Tibial nerve (tissue), 4 donors: ENCODE data around the gene B3GAT3. TPM values are rescaled to one million over a fixed set of nuclear protein-coding genes. Genes with fewer than 3 reads are reported as not detected.

Experiments used
- DNase-seq, 2 donors: peaks; one replicate each; pipeline ENCODE4 v3.0.0-alpha.2; 2019; ENCODE audit warnings: low spot score in 2 of 2
- H3K27ac ChIP-seq, 4 donors: fragments of 200-600 bp; sonication (generic) in 3 of 4; one replicate each; pipeline ENCODE4 v1.5.1; 2017 to 2019; ENCODE audit warnings: mild to moderate bottlenecking in 1 of 4
- H3K27me3 ChIP-seq, 2 donors: fragments of 200-600 bp; sonication (generic) in 1 of 2; one replicate each; pipeline versions ENCODE4 v1.5.1 to v1.6.0; 2017 to 2019
- H3K36me3 ChIP-seq, 3 donors: fragments of 200-600 bp; sonication (generic); one replicate each; pipeline ENCODE4 v1.5.1; 2018 to 2019
- H3K4me1 ChIP-seq, 4 donors: fragments of 200-600 bp; sonication (generic) in 3 of 4; one replicate each; pipeline ENCODE4 v1.5.1; 2017 to 2019
- H3K4me3 ChIP-seq, 4 donors: fragments of 200-600 bp; sonication (generic) in 3 of 4; one replicate each; pipeline ENCODE4 v1.5.1; 2017 to 2019; ENCODE audit warnings: mild to moderate bottlenecking in 1 of 4, moderate library complexity in 1 of 4
- H3K9me3 ChIP-seq, 4 donors: fragments of 200-600 bp; sonication (generic) in 3 of 4; one replicate each; pipeline ENCODE4 v1.5.1; 2017 to 2019
- EP300 ChIP-seq, 2 donors: sonication (generic); formaldehyde crosslinking; IDR thresholded peaks; one replicate each; pipeline ENCODE4 v1.6.1; 2017; ENCODE audit warnings: antibody characterized with exemption in 2 of 2, mild to moderate bottlenecking in 1 of 2
- POLR2A ChIP-seq, 2 donors: fragments of 450-650 bp; IDR thresholded peaks; one replicate each; pipeline ENCODE4 v1.6.1; 2017; ENCODE audit warnings: antibody characterized with exemption in 2 of 2, mild to moderate bottlenecking in 2 of 2, moderate library complexity in 2 of 2
- WGBS, 2 donors: methylation state at CpG; one replicate each; pipeline ENCODE4 v1.1.5; 2018; 5-methylcytosine and 5-hydroxymethylcytosine counted together
- total RNA-seq, 4 donors: library from RNA; depleted of rRNA; stranded (reverse); fragments of >200 nt; gene quantifications; one replicate each; pipeline ENCODE4 v1.1.0, GENCODE V29; 2016
- TF ChIP-seq, protein P1 (sequence below), 5 experiments: fragments of 200-600 bp in 3 of 5; fragments of 450-650 bp in 2 of 5; sonication (generic) in 3 of 5; IDR thresholded peaks; one replicate each; pipeline ENCODE4 v1.5.1; 2016 to 2019; ENCODE audit warnings: antibody characterized with exemption in 5 of 5, mild to moderate bottlenecking in 3 of 5, moderate library complexity in 2 of 5

B3GAT3 gene
- total RNA-seq, 4 donors from 2014 or later = 35.4 to 60.3 (median 50.7) TPM

DNA sequence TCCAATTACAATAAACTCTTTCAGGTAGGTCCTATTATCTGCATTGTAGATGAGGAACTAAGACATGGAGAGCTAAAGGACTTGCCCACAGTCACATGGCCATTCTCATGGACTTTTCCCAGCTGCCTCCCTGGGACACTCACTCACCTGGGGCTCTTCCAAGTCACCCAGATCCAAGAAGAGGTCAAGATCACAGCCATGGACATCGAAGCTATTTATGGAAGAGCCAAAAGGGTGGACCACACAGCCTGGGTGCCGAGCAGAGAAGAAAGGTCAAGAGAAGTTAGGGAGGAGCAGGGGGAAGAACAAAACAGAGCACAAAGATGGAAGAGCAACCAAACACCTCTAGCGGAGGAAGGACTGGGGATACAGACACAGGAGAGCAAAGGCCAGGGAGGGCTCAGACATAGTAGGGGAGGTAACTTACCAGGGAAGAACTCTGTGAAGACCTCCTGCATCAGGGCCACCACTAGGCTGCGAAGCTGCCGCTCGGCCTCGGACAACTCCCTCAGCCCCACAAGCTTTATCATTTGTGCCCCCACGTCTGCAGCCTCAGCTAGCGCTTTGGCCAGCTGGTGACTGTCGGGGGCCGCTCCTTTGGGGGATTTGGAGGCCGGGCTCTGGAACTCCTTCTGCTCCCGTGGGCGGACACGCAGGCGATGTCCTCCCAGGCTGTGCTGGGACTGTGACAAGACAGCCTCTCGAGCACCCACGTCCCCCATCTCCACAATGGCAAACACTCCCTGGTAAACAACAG is 40.6 kb downstream of the B3GAT3 start:
- no peak overlapping the region for H3K4me3 ChIP-seq
- no peaks in the 10 kb centered on the region for H3K27me3 ChIP-seq
- TF ChIP-seq EP300 (IDR thresholded peaks at IDR 0.05) (no peak), POLR2A (IDR thresholded peaks at IDR 0.05) (no peak)
- TF ChIP-seq, protein P1, sequence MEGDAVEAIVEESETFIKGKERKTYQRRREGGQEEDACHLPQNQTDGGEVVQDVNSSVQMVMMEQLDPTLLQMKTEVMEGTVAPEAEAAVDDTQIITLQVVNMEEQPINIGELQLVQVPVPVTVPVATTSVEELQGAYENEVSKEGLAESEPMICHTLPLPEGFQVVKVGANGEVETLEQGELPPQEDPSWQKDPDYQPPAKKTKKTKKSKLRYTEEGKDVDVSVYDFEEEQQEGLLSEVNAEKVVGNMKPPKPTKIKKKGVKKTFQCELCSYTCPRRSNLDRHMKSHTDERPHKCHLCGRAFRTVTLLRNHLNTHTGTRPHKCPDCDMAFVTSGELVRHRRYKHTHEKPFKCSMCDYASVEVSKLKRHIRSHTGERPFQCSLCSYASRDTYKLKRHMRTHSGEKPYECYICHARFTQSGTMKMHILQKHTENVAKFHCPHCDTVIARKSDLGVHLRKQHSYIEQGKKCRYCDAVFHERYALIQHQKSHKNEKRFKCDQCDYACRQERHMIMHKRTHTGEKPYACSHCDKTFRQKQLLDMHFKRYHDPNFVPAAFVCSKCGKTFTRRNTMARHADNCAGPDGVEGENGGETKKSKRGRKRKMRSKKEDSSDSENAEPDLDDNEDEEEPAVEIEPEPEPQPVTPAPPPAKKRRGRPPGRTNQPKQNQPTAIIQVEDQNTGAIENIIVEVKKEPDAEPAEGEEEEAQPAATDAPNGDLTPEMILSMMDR (IDR thresholded peaks at IDR 0.05) = no peak
- H3K9me3 ChIP-seq = no peaks in the 10 kb centered on the region
- no peak for DNase-seq
- H3K4me1 ChIP-seq = peaks cover 0 to 12% (median 0%) of the 10 kb centered on the region in 4 donors
- no peak overlapping the region for H3K27ac ChIP-seq
- H3K36me3 ChIP-seq = peaks cover 0 to 97% (median 5%) of the 10 kb centered on the region in 3 donors
- WGBS, 2 donors = 81 to 86% methylated on average over 17 to 18 of the region's 18 CpGs

GRCh38 chr11:62579252-62579651 is 42.5 kb downstream of the B3GAT3 start:
- 88 to 92% methylated on average over 2 of the region's 2 CpGs for WGBS, 2 donors
- no peak for TF ChIP-seq EP300 (IDR thresholded peaks at IDR 0.05)
- TF ChIP-seq POLR2A (IDR thresholded peaks at IDR 0.05) = no peak
- TF ChIP-seq, protein P1 (IDR thresholded peaks at IDR 0.05) = no peak
- no peak overlapping the region for H3K4me3 ChIP-seq
- H3K36me3 ChIP-seq = peaks cover 0 to 89% (median 5%) of the 10 kb centered on the region in 3 donors
- no peak overlapping the region for H3K27ac ChIP-seq
- H3K4me1 ChIP-seq = peaks cover 0 to 29% (median 12%) of the 10 kb centered on the region in 4 donors
- no peak for DNase-seq
- H3K9me3 ChIP-seq = no peaks in the 10 kb centered on the region
- H3K27me3 ChIP-seq = no peaks in the 10 kb centered on the region

DNA sequence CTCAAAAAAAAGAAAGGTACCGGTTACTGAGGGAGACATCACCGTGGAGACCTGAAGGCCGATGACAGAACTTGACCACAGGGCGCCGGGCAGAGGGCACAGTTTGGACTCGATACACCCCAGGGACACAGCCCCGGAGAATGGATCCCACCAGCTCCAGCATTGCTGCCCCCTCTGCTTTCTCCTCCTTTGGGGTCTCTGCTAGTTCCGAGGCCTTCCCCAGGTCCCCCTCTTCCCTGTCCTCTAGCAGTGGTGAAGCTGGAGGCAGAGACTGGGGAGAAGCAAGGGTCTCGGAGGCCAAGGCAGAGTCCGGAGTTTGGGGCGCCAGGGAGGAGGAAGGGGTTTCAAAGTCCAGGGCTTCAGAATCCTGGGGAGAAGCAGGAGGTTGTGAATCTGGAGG is 43.2 kb downstream of the B3GAT3 start:
- WGBS, 2 donors = 92 to 93% methylated on average over 11 of the region's 11 CpGs
- Histone ChIP-seq H3K27me3 (no peaks in the 10 kb centered on the region), H3K9me3 (no peaks in the 10 kb centered on the region), H3K4me1 (peaks cover 0 to 29% (median 12%) of the 10 kb centered on the region in 4 donors), H3K4me3 (no peak overlapping the region), H3K36me3 (peaks cover 0 to 82% (median 5%) of the 10 kb centered on the region in 3 donors), H3K27ac (no peak overlapping the region)
- DNase-seq = no peak
- TF ChIP-seq, protein P1 (IDR thresholded peaks at IDR 0.05) = no peak
- TF ChIP-seq EP300 (IDR thresholded peaks at IDR 0.05) = no peak
- no peak for TF ChIP-seq POLR2A (IDR thresholded peaks at IDR 0.05)

DNA sequence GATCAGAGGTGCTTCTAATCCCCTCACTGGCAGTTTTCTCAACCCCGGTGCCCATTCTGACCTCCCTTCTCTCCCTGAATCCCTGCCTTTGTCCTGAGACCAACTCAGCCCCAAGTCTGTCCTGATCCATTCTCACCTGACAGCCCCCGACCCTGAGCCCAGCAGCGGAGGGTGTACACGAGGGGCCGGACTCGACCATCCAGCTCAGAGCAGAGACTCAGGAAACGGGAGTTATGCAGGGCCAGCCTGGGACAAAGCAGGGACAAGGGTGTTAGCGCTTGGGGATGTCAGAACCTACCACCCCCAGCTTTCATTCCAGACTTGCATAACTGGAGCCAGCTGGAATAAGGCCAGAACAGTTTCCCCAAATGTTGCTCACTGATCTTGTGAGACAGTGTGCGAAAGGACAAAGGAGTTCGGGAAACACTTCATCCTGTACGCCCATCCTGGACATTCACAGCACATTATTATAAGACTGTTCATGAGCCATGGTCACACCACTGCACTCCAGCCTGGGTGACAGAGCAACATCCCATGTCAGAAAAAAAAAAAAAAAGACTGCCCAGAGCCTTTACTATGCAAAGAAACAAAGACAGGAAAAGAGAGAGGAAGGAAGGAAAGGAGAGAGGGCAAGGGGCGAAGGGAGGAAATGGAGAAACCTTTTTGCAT is 44.6 kb downstream of the B3GAT3 start:
- peaks cover 0 to 72% (median 5%) of the 10 kb centered on the region in 3 donors for H3K36me3 ChIP-seq
- 57 to 62% methylated on average over 12 of the region's 12 CpGs for WGBS, 2 donors
- peaks cover 0 to 37% (median 20%) of the 10 kb centered on the region in 4 donors for H3K4me1 ChIP-seq
- H3K4me3 ChIP-seq = no peak overlapping the region
- no peaks in the 10 kb centered on the region for H3K9me3 ChIP-seq
- no peaks in the 10 kb centered on the region for H3K27me3 ChIP-seq
- DNase-seq = no peak
- no peak for TF ChIP-seq POLR2A (IDR thresholded peaks at IDR 0.05)
- TF ChIP-seq, protein P1 (IDR thresholded peaks at IDR 0.05) = no peak
- peak in 1 of 2 donors; percentile 54 for TF ChIP-seq EP300 (IDR thresholded peaks at IDR 0.05)
- H3K27ac ChIP-seq = peak overlapping the region in 3 of 4 donors; percentile 9 to 89 (median 60)

- Histone ChIP-seq H3K4me3 (no peak overlapping the region), H3K36me3 (peaks cover 2 to 72% (median 13%) of the 10 kb centered on the region in 3 donors), H3K27ac (peak overlapping the region in 3 of 4 donors; percentile 87 to 89 (median 88))
Measured at GRCh38 chr11:62575837-62576236, 45.9 kb downstream of the B3GAT3 start.

More at GRCh38 chr11:62575837-62576236, 45.9 kb downstream of the B3GAT3 start:
- Histone ChIP-seq H3K27me3 (no peaks in the 10 kb centered on the region), H3K9me3 (no peaks in the 10 kb centered on the region), H3K4me1 (peaks cover 0 to 50% (median 24%) of the 10 kb centered on the region in 4 donors)
- TF ChIP-seq, protein P1 (IDR thresholded peaks at IDR 0.05) = no peak
- TF ChIP-seq EP300 (IDR thresholded peaks at IDR 0.05) = no peak
- TF ChIP-seq POLR2A (IDR thresholded peaks at IDR 0.05) = no peak
- DNase-seq = no peak
- WGBS, 2 donors = 73 to 74% methylated on average over 13 to 14 of the region's 14 CpGs
